ENCODE measurements around the gene SPRR5.

The SPRR5 gene

GRCh38 chr1:152957561-152957960, 10.6 kb downstream of the SPRR5 start:
- Mint-ChIP-seq H3K4me1 (no peaks in the 10 kb centered on the region), H3K9me3 (no peaks in the 10 kb centered on the region), H3K27me3 (peaks cover 31% of the 10 kb centered on the region), H3K27ac (ENCODE audit: low read depth) (no peak overlapping the region), H3K4me3 (no peak overlapping the region), H3K36me3 (ENCODE audit: insufficient read depth) (no peaks in the 10 kb centered on the region)
- DNase-seq (ENCODE audit: low spot score in 2 of 2) (no peak), ATAC-seq (replicated peaks; ENCODE audit: extremely low read depth, poor library complexity, severe bottlenecking) (no peak)

- no peak overlapping the region for H3K4me3 Mint-ChIP-seq
- no peaks in the 10 kb centered on the region for H3K9me3 Mint-ChIP-seq
- DNase-seq (ENCODE audit: low spot score in 2 of 2), result no peak
- no peaks in the 10 kb centered on the region for H3K4me1 Mint-ChIP-seq
- peaks cover 30% of the 10 kb centered on the region for H3K27me3 Mint-ChIP-seq
- ATAC-seq (replicated peaks; ENCODE audit: extremely low read depth, poor library complexity, severe bottlenecking), result no peak
- no peak overlapping the region for H3K27ac Mint-ChIP-seq (ENCODE audit: low read depth)
- no peaks in the 10 kb centered on the region for H3K36me3 Mint-ChIP-seq (ENCODE audit: insufficient read depth)
Measured at GRCh38 chr1:152959273-152959672, 12.3 kb downstream of the SPRR5 start.

- H3K27me3 Mint-ChIP-seq, result peaks cover 34% of the 10 kb centered on the region
- no peak overlapping the region for H3K4me3 Mint-ChIP-seq
- no peak for DNase-seq (ENCODE audit: low spot score in 2 of 2)
- no peaks in the 10 kb centered on the region for H3K4me1 Mint-ChIP-seq
- no peak for ATAC-seq (replicated peaks; ENCODE audit: extremely low read depth, poor library complexity, severe bottlenecking)
- H3K36me3 Mint-ChIP-seq (ENCODE audit: insufficient read depth), result no peaks in the 10 kb centered on the region
- no peak overlapping the region for H3K27ac Mint-ChIP-seq (ENCODE audit: low read depth)
- H3K9me3 Mint-ChIP-seq, result no peaks in the 10 kb centered on the region
Measured at GRCh38 chr1:152959801-152960451, 12.9 kb downstream of the SPRR5 start.

GRCh38 chr1:152960452-152961044, 13.5 kb downstream of the SPRR5 start:
- H3K27ac Mint-ChIP-seq (ENCODE audit: low read depth), result no peak overlapping the region
- no peak overlapping the region for H3K4me3 Mint-ChIP-seq
- no peaks in the 10 kb centered on the region for H3K9me3 Mint-ChIP-seq
- H3K4me1 Mint-ChIP-seq, result no peaks in the 10 kb centered on the region
- ATAC-seq (replicated peaks; ENCODE audit: extremely low read depth, poor library complexity, severe bottlenecking) (no peak), DNase-seq (ENCODE audit: low spot score in 2 of 2) (no peak)
- H3K36me3 Mint-ChIP-seq (ENCODE audit: insufficient read depth), result no peaks in the 10 kb centered on the region
- peaks cover 40% of the 10 kb centered on the region for H3K27me3 Mint-ChIP-seq

- Mint-ChIP-seq H3K4me1 (no peaks in the 10 kb centered on the region), H3K36me3 (ENCODE audit: insufficient read depth) (no peaks in the 10 kb centered on the region), H3K27me3 (peaks cover 45% of the 10 kb centered on the region), H3K9me3 (no peaks in the 10 kb centered on the region), H3K27ac (ENCODE audit: low read depth) (no peak overlapping the region), H3K4me3 (no peak overlapping the region)
- ATAC-seq (replicated peaks; ENCODE audit: extremely low read depth, poor library complexity, severe bottlenecking) (no peak), DNase-seq (ENCODE audit: low spot score in 2 of 2) (no peak)
Measured at GRCh38 chr1:152961226-152961891, 14.4 kb downstream of the SPRR5 start.

GRCh38 chr1:152962876-152963415, 15.9 kb downstream of the SPRR5 start:
- DNase-seq (ENCODE audit: low spot score in 2 of 2) (no peak), ATAC-seq (replicated peaks; ENCODE audit: extremely low read depth, poor library complexity, severe bottlenecking) (no peak)
- no peak overlapping the region for H3K4me3 Mint-ChIP-seq
- H3K4me1 Mint-ChIP-seq, result no peaks in the 10 kb centered on the region
- no peak overlapping the region for H3K27ac Mint-ChIP-seq (ENCODE audit: low read depth)
- H3K9me3 Mint-ChIP-seq, result no peaks in the 10 kb centered on the region
- no peaks in the 10 kb centered on the region for H3K36me3 Mint-ChIP-seq (ENCODE audit: insufficient read depth)
- H3K27me3 Mint-ChIP-seq, result peaks cover 53% of the 10 kb centered on the region

- Mint-ChIP-seq H3K36me3 (ENCODE audit: insufficient read depth) (no peaks in the 10 kb centered on the region), H3K27me3 (peaks cover 43% of the 10 kb centered on the region), H3K4me1 (no peaks in the 10 kb centered on the region), H3K27ac (ENCODE audit: low read depth) (no peak overlapping the region), H3K4me3 (no peak overlapping the region), H3K9me3 (no peaks in the 10 kb centered on the region)
- DNase-seq (ENCODE audit: low spot score in 2 of 2) (no peak), ATAC-seq (replicated peaks; ENCODE audit: extremely low read depth, poor library complexity, severe bottlenecking) (no peak)
Measured at GRCh38 chr1:152964536-152964935, 17.5 kb downstream of the SPRR5 start.

- ATAC-seq (replicated peaks; ENCODE audit: extremely low read depth, poor library complexity, severe bottlenecking), result no peak
- no peak overlapping the region for H3K4me3 Mint-ChIP-seq
- no peak overlapping the region for H3K27ac Mint-ChIP-seq (ENCODE audit: low read depth)
- H3K36me3 Mint-ChIP-seq (ENCODE audit: insufficient read depth), result peaks cover 3% of the 10 kb centered on the region
- H3K27me3 Mint-ChIP-seq, result peaks cover 43% of the 10 kb centered on the region
- H3K4me1 Mint-ChIP-seq, result no peaks in the 10 kb centered on the region
- H3K9me3 Mint-ChIP-seq, result no peaks in the 10 kb centered on the region
- DNase-seq (ENCODE audit: low spot score in 2 of 2), result no peak
Measured at GRCh38 chr1:152965853-152966252, 18.8 kb downstream of the SPRR5 start.

GRCh38 chr1:152967201-152967600, 20.2 kb downstream of the SPRR5 start:
- Mint-ChIP-seq H3K9me3 (no peaks in the 10 kb centered on the region), H3K4me1 (no peaks in the 10 kb centered on the region), H3K4me3 (no peak overlapping the region), H3K27me3 (peaks cover 49% of the 10 kb centered on the region), H3K36me3 (ENCODE audit: insufficient read depth) (peaks cover 3% of the 10 kb centered on the region), H3K27ac (ENCODE audit: low read depth) (no peak overlapping the region)
- DNase-seq (ENCODE audit: low spot score in 2 of 2) (no peak), ATAC-seq (replicated peaks; ENCODE audit: extremely low read depth, poor library complexity, severe bottlenecking) (no peak)

GRCh38 chr1:152968248-152968647, 21.2 kb downstream of the SPRR5 start:
- Mint-ChIP-seq H3K27me3 (peaks cover 58% of the 10 kb centered on the region), H3K36me3 (ENCODE audit: insufficient read depth) (peaks cover 3% of the 10 kb centered on the region), H3K4me1 (no peaks in the 10 kb centered on the region), H3K9me3 (no peaks in the 10 kb centered on the region), H3K27ac (ENCODE audit: low read depth) (no peak overlapping the region), H3K4me3 (no peak overlapping the region)
- ATAC-seq (replicated peaks; ENCODE audit: extremely low read depth, poor library complexity, severe bottlenecking) (no peak), DNase-seq (ENCODE audit: low spot score in 2 of 2) (no peak)

GRCh38 chr1:152969036-152969435, 22.0 kb downstream of the SPRR5 start:
- Mint-ChIP-seq H3K9me3 (no peaks in the 10 kb centered on the region), H3K27ac (ENCODE audit: low read depth) (no peak overlapping the region), H3K27me3 (peaks cover 58% of the 10 kb centered on the region)

GRCh38 chr1:152970495-152970894, 23.5 kb downstream of the SPRR5 start, which contains the start of gene SPRR4:
TSS of gene SPRR4 (plus strand) at chr1:152970648. CDS start at chr1:152971891, 1,243 bp downstream.
- DNase-seq (ENCODE audit: low spot score in 2 of 2) (no peak), ATAC-seq (replicated peaks; ENCODE audit: extremely low read depth, poor library complexity, severe bottlenecking) (no peak)
- H3K36me3 Mint-ChIP-seq (ENCODE audit: insufficient read depth), result peaks cover 3% of the 10 kb centered on the region
- peaks cover 56% of the 10 kb centered on the region for H3K27me3 Mint-ChIP-seq
- no peaks in the 10 kb centered on the region for H3K9me3 Mint-ChIP-seq
- H3K27ac Mint-ChIP-seq (ENCODE audit: low read depth), result no peak within 1 kb of the TSS
- no peaks in the 10 kb centered on the region for H3K4me1 Mint-ChIP-seq
- no peak within 1 kb of the TSS for H3K4me3 Mint-ChIP-seq

More at GRCh38 chr1:152969036-152969435, 22.0 kb downstream of the SPRR5 start:
- no peak overlapping the region for H3K4me3 Mint-ChIP-seq
- peaks cover 3% of the 10 kb centered on the region for H3K36me3 Mint-ChIP-seq (ENCODE audit: insufficient read depth)
- ATAC-seq (replicated peaks; ENCODE audit: extremely low read depth, poor library complexity, severe bottlenecking) (no peak), DNase-seq (ENCODE audit: low spot score in 2 of 2) (no peak)
- H3K4me1 Mint-ChIP-seq, result no peaks in the 10 kb centered on the region

Data from central memory CD8-positive, alpha-beta T cell (primary cell).